Measurements from ENCODE around the gene AGBL5. TPM values are rescaled to one million over a fixed set of nuclear protein-coding genes. Genes with fewer than 3 reads are reported as not detected.

AGBL5 gene
- total and polyA plus RNA-seq, 9 of the 15 experiments (the other 6 are each of a cell fraction or from before 2014, with no cell fraction given), result 3.3 to 52.7 (median 26.2) TPM

DNA sequence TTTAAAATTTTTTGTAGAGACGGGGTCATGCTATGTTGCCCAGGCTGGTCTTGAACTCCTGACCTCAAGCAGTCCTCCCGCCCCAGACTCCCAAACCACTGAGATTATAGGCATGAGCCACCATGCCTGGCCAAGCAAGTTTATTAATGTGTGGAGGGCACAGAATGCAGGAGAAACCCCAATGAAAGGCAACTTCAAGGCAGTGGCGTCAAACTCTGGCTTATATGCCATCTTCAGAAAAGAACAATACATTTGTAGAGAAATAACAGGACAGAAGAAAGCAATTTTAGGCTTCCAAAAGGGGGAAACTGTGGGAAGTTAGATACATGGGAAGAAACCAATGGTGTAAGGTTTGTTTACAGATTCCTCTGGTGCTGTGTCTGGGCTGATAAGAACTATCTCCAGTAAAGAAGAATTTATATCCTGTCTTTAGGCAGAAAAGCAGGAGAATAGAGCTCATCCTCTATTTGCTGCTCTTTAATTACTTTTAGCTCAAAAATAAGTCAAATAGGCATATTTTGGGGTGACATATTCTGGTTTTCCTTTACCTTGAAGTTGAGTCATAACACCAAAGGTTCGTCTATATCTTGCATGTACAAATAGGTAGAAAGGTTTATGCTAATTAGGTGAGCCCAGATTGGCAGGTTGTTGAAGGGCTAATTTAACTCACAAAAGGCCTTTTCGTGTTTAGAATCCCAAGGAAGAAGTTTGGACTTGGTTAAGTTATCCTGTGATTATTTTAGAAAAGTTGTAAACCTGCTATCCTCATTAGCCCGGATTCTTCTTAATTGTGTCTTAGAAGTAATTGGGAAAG is 44.7 kb upstream of the AGBL5 start (continued):
- TF ChIP-seq, protein P1, sequence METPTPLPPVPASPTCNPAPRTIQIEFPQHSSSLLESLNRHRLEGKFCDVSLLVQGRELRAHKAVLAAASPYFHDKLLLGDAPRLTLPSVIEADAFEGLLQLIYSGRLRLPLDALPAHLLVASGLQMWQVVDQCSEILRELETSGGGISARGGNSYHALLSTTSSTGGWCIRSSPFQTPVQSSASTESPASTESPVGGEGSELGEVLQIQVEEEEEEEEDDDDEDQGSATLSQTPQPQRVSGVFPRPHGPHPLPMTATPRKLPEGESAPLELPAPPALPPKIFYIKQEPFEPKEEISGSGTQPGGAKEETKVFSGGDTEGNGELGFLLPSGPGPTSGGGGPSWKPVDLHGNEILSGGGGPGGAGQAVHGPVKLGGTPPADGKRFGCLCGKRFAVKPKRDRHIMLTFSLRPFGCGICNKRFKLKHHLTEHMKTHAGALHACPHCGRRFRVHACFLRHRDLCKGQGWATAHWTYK (CRISPR knock-in tag; IDR thresholded peaks at IDR 0.05), result peak; percentile 64; the same call in 1 of the 2 replicates
- TF ChIP-seq ZNF408 (CRISPR knock-in tag; IDR thresholded peaks at IDR 0.05; ENCODE audit: low read depth) (no peak), RBM25 (IDR thresholded peaks at IDR 0.05; ENCODE audit: low read depth, low read length, severe bottlenecking) (peak; percentile 61), KLF16 (IDR thresholded peaks at IDR 0.05) (0 out of 2 replicates have a peak, but pooled peaks have one; percentile 49), RUNX1 (IDR thresholded peaks at IDR 0.05; ENCODE audit: low read depth) (no peak)
- TF ChIP-seq, protein P2, sequence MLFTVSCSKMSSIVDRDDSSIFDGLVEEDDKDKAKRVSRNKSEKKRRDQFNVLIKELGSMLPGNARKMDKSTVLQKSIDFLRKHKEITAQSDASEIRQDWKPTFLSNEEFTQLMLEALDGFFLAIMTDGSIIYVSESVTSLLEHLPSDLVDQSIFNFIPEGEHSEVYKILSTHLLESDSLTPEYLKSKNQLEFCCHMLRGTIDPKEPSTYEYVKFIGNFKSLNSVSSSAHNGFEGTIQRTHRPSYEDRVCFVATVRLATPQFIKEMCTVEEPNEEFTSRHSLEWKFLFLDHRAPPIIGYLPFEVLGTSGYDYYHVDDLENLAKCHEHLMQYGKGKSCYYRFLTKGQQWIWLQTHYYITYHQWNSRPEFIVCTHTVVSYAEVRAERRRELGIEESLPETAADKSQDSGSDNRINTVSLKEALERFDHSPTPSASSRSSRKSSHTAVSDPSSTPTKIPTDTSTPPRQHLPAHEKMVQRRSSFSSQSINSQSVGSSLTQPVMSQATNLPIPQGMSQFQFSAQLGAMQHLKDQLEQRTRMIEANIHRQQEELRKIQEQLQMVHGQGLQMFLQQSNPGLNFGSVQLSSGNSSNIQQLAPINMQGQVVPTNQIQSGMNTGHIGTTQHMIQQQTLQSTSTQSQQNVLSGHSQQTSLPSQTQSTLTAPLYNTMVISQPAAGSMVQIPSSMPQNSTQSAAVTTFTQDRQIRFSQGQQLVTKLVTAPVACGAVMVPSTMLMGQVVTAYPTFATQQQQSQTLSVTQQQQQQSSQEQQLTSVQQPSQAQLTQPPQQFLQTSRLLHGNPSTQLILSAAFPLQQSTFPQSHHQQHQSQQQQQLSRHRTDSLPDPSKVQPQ (CRISPR knock-in tag; IDR thresholded peaks at IDR 0.05; ENCODE audit: borderline replicate concordance), result peak; percentile 55; the same call in 1 of the 2 replicates
- TF ChIP-seq, protein P3, sequence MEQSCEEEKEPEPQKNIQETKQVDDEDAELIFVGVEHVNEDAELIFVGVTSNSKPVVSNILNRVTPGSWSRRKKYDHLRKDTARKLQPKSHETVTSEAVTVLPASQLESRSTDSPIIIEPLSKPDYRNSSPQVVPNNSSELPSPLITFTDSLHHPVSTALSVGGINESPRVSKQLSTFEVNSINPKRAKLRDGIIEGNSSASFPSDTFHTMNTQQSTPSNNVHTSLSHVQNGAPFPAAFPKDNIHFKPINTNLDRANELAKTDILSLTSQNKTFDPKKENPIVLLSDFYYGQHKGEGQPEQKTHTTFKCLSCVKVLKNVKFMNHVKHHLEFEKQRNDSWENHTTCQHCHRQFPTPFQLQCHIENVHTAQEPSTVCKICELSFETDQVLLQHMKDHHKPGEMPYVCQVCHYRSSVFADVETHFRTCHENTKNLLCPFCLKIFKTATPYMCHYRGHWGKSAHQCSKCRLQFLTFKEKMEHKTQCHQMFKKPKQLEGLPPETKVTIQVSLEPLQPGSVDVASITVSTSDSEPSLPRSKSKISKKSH (CRISPR knock-in tag; IDR thresholded peaks at IDR 0.05), result no peak
- TF ChIP-seq, protein P4, sequence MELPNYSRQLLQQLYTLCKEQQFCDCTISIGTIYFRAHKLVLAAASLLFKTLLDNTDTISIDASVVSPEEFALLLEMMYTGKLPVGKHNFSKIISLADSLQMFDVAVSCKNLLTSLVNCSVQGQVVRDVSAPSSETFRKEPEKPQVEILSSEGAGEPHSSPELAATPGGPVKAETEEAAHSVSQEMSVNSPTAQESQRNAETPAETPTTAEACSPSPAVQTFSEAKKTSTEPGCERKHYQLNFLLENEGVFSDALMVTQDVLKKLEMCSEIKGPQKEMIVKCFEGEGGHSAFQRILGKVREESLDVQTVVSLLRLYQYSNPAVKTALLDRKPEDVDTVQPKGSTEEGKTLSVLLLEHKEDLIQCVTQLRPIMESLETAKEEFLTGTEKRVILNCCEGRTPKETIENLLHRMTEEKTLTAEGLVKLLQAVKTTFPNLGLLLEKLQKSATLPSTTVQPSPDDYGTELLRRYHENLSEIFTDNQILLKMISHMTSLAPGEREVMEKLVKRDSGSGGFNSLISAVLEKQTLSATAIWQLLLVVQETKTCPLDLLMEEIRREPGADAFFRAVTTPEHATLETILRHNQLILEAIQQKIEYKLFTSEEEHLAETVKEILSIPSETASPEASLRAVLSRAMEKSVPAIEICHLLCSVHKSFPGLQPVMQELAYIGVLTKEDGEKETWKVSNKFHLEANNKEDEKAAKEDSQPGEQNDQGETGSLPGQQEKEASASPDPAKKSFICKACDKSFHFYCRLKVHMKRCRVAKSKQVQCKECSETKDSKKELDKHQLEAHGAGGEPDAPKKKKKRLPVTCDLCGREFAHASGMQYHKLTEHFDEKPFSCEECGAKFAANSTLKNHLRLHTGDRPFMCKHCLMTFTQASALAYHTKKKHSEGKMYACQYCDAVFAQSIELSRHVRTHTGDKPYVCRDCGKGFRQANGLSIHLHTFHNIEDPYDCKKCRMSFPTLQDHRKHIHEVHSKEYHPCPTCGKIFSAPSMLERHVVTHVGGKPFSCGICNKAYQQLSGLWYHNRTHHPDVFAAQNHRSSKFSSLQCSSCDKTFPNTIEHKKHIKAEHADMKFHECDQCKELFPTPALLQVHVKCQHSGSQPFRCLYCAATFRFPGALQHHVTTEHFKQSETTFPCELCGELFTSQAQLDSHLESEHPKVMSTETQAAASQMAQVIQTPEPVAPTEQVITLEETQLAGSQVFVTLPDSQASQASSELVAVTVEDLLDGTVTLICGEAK (IDR thresholded peaks at IDR 0.05), result no peak
- TF ChIP-seq, protein P4 (CRISPR knock-in tag; IDR thresholded peaks at IDR 0.05), result no peak
